OCI-LY7 (cell line): ENCODE results near the gene SBNO1. TPM values are rescaled to one million over a fixed set of nuclear protein-coding genes. Genes with fewer than 3 reads are reported as not detected.
A peak's percentile ranks its signal among the peaks of the same experiment; 100 is the strongest.

Experiments used
- BruUV-seq: library from RNA; stranded (reverse); fragments of 400-500 nt; replicated peaks from 2 replicates; lab custom pipeline; 2021; lab: Mats Ljungman, UMichigan
- CTCF ChIA-PET: fragments of 300-600 bp; sonication (Branson Sonifier 250); formaldehyde crosslinking; loops from one replicate; lab custom pipeline; 2022; ENCODE audit warnings: antibody characterized with exemption; ENCODE audit not compliant: unreplicated experiment; lab: Charles Lee
- POLR2A ChIA-PET: fragments of 300-600 bp; sonication (Branson Sonifier 250); formaldehyde crosslinking; loops from one replicate; lab custom pipeline; 2022; ENCODE audit warnings: antibody characterized with exemption; lab: Charles Lee
- DNase-seq: peaks from one replicate; pipeline ENCODE4 v3.0.0-alpha.2; 2015; ENCODE audit warnings: low spot score
- H2AFZ ChIP-seq: fragments of 200-600 bp; sonication (generic), shearing (Covaris generic); 2 replicates; pipeline ENCODE4 v1.6.1; 2014; ENCODE audit warnings: mild to moderate bottlenecking, antibody characterized with exemption, low read length, moderate library complexity
- H3K27ac ChIP-seq: fragments of 200-600 bp; sonication (generic); 2 replicates; pipeline ENCODE4 v1.5.1; 2014; ENCODE audit warnings: mixed run types, low read depth, mild to moderate bottlenecking, moderate library complexity, low read length, inconsistent platforms; ENCODE audit not compliant: poor library complexity, severe bottlenecking
- H3K36me3 ChIP-seq: fragments of 200-600 bp; sonication (generic); 2 replicates; pipeline ENCODE4 v1.6.1; 2014; ENCODE audit warnings: mild to moderate bottlenecking, antibody characterized with exemption, low read length, moderate library complexity, mixed read lengths; ENCODE audit not compliant: insufficient read depth
- H3K4me1 ChIP-seq: fragments of 200-600 bp; sonication (generic); 2 replicates; pipeline ENCODE4 v1.5.1; 2014; ENCODE audit warnings: mild to moderate bottlenecking, low read length; ENCODE audit not compliant: insufficient read depth, poor library complexity, severe bottlenecking
- H3K4me2 ChIP-seq: fragments of 200-600 bp; sonication (generic); 2 replicates; pipeline ENCODE4 v1.6.1; 2014; ENCODE audit warnings: mild to moderate bottlenecking, low read length
- H3K4me3 ChIP-seq: fragments of 200-600 bp; sonication (generic); 2 replicates; pipeline ENCODE4 v1.5.1; 2014; ENCODE audit warnings: mild to moderate bottlenecking, low read depth, low read length; ENCODE audit not compliant: poor library complexity, severe bottlenecking
- H3K79me2 ChIP-seq: fragments of 200-600 bp; sonication (generic); 2 replicates; pipeline ENCODE4 v1.6.1; 2016; ENCODE audit warnings: low read depth, mild to moderate bottlenecking, low read length, moderate library complexity, mixed read lengths; ENCODE audit not compliant: insufficient read depth
- H3K9me2 ChIP-seq: fragments of 200-600 bp; sonication (generic); 2 replicates; pipeline ENCODE4 v1.6.1; 2016; ENCODE audit warnings: mild to moderate bottlenecking, low read length, mixed read lengths; ENCODE audit not compliant: insufficient read depth
- H3K9me3 ChIP-seq: fragments of 200-600 bp; sonication (generic); 2 replicates; pipeline ENCODE4 v1.6.1; 2014; ENCODE audit warnings: mild to moderate bottlenecking, mixed run types, low read length, mixed read lengths
- H4K20me1 ChIP-seq: fragments of 200-600 bp; sonication (generic); 2 replicates; pipeline ENCODE4 v1.6.1; 2014; ENCODE audit warnings: mild to moderate bottlenecking, antibody characterized with exemption, low read length, moderate library complexity, mixed read lengths; ENCODE audit not compliant: insufficient read depth
- EZH2phosphoT487 ChIP-seq: fragments of 200-600 bp; sonication (generic); IDR thresholded peaks from 2 replicates; pipeline ENCODE4 v1.6.1; 2018; ENCODE audit warnings: low read depth, borderline replicate concordance, mild to moderate bottlenecking, mixed run types, antibody characterized with exemption, low read length, moderate library complexity, mixed read lengths
- intact Hi-C: fragments of 100-400 bp; cut with micrococcal nuclease; formaldehyde crosslinking; loops from one replicate; pipeline ENCODE4 v1.10.0; 2022; ENCODE audit not compliant: unreplicated experiment
- total RNA-seq, 2 experiments: library from RNA; depleted of rRNA in 1 of 2; stranded (reverse); fragments of >200 nt in 1 of 2; shearing (Covaris generic) in 1 of 2; gene quantifications; 2 replicates each; pipeline ENCODE4 v1.2.3, GENCODE V29; 2014 to 2022
- TF ChIP-seq, protein P1 (sequence below): fragments of 200-600 bp; sonication (generic); conservative IDR thresholded peaks from 2 replicates; pipeline ENCODE4 v1.5.1; 2014; ENCODE audit warnings: mild to moderate bottlenecking, antibody characterized with exemption, low read length, moderate library complexity, mixed read lengths

Gene SBNO1
- total RNA-seq, 2 experiments from 2014 or later: 23.7 to 57.3 TPM

- TF ChIP-seq, protein P1, sequence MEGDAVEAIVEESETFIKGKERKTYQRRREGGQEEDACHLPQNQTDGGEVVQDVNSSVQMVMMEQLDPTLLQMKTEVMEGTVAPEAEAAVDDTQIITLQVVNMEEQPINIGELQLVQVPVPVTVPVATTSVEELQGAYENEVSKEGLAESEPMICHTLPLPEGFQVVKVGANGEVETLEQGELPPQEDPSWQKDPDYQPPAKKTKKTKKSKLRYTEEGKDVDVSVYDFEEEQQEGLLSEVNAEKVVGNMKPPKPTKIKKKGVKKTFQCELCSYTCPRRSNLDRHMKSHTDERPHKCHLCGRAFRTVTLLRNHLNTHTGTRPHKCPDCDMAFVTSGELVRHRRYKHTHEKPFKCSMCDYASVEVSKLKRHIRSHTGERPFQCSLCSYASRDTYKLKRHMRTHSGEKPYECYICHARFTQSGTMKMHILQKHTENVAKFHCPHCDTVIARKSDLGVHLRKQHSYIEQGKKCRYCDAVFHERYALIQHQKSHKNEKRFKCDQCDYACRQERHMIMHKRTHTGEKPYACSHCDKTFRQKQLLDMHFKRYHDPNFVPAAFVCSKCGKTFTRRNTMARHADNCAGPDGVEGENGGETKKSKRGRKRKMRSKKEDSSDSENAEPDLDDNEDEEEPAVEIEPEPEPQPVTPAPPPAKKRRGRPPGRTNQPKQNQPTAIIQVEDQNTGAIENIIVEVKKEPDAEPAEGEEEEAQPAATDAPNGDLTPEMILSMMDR: no peak
- no peak for TF ChIP-seq EZH2phosphoT487
- no TSS peak for BruUV-seq
These were observed 1.3 kb downstream of the SBNO1 start for GRCh38 chr12:123363390-123363739.

DNA sequence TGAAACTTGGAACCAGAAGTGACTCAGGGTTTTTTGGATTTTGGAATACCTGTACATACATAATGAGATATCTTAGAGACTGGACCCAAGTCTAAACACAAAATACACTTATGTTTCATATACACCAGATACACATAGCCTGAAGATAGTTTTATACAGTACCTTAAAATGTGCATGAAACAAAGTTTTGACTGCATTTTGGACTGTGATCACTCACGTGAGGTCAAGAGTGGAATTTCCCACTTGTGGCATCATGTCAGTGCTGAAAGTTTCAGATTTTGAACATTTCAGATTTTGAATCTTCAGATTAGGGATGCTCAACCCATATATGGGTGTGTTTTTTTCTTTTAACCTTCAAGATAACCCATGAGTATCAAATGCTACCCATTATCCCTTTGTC is 6.6 kb downstream of the SBNO1 start:
- no peak for DNase-seq
- no peaks in the 10 kb centered on the region for H3K9me3 ChIP-seq
- no peak overlapping the region for H3K4me3 ChIP-seq
- no peak overlapping the region for H3K4me2 ChIP-seq
- no peak overlapping the region for H2AFZ ChIP-seq
- intact Hi-C loops: no loop called here
- H3K9me2 ChIP-seq: no peaks in the 10 kb centered on the region
- peaks cover 100% of the 10 kb centered on the region for H3K79me2 ChIP-seq
- H3K4me1 ChIP-seq: peaks cover 4% of the 10 kb centered on the region
- TF ChIP-seq, protein P1: no peak
- no peak for TF ChIP-seq EZH2phosphoT487
- CTCF ChIA-PET: no interaction called here
- no TSS peak for BruUV-seq
- peaks cover 73% of the 10 kb centered on the region for H3K36me3 ChIP-seq
- no peak overlapping the region for H3K27ac ChIP-seq
- peaks cover 13% of the 10 kb centered on the region for H4K20me1 ChIP-seq
- POLR2A ChIA-PET: interaction anchor here (0.6 kb wide), 1 partner anchor 1631 kb away, joined by 5 read pairs; no protein-coding TSS in a partner anchor

More at GRCh38 chr12:123363390-123363739, 1.3 kb downstream of the SBNO1 start:
- H4K20me1 ChIP-seq: peaks cover 7% of the 10 kb centered on the region
- peaks cover 27% of the 10 kb centered on the region for H3K36me3 ChIP-seq
- H2AFZ ChIP-seq: no peak overlapping the region
- DNase-seq: peak; percentile 49
- POLR2A ChIA-PET: interaction anchor here (1.1 kb wide), 1 partner anchor 131 kb away, joined by 3 read pairs; no protein-coding TSS in a partner anchor
- peak overlapping the region; percentile 83 for H3K4me3 ChIP-seq
- CTCF ChIA-PET: no interaction called here
- peaks cover 63% of the 10 kb centered on the region for H3K79me2 ChIP-seq
- no peaks in the 10 kb centered on the region for H3K9me3 ChIP-seq
- peak overlapping the region; percentile 97 for H3K27ac ChIP-seq
- intact Hi-C loops: loop anchor here (10.0 kb wide), 1 partner anchor 839 kb away; the partner anchor contains the start of genes KNTC1 and RSRC2
- H3K9me2 ChIP-seq: no peaks in the 10 kb centered on the region
- H3K4me2 ChIP-seq: peak overlapping the region; percentile 87
- H3K4me1 ChIP-seq: peaks cover 15% of the 10 kb centered on the region

DNA sequence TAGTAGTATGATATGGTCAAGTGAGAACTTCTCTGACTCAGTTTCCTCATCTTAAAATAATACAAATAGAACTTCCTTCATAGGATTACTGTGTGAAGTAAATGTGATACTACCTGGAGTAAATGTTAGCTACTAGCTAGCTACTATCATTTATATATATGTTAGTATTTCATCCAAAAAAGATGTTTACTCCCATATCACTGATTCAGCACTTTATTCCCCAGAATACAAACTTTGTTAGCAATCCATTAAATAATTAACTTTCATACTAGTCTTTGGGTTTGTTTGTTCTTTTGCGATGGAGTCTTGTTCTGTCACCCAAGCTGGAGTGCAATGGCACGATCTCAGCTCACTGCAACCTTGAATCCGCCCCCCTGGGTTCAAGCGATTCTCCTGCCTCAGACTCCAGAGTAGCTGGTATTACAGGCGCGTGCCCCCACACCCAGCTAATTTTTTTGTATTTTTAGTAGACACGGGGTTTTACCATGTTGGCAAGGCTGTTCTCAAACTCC is 8.4 kb downstream of the SBNO1 start:
- Histone ChIP-seq H3K36me3 (peaks cover 90% of the 10 kb centered on the region), H3K4me2 (no peak overlapping the region), H3K4me1 (no peaks in the 10 kb centered on the region), H4K20me1 (peaks cover 15% of the 10 kb centered on the region), H3K9me2 (no peaks in the 10 kb centered on the region), H3K79me2 (peaks cover 100% of the 10 kb centered on the region), H3K9me3 (no peaks in the 10 kb centered on the region), H3K27ac (no peak overlapping the region), H3K4me3 (no peak overlapping the region), H2AFZ (no peak overlapping the region)
- TF ChIP-seq, protein P1: no peak
- no peak for TF ChIP-seq EZH2phosphoT487
- intact Hi-C loops: no loop called here
- ChIA-PET POLR2A (interaction anchor here (0.6 kb wide), 2 partner anchors 20 to 253 kb away, joined by 3 to 4 read pairs; no protein-coding TSS in a partner anchor), CTCF (no interaction called here)
- DNase-seq: no peak
- BruUV-seq: no TSS peak
